HEK293 (cell line): Measurements from ENCODE around the gene PLCZ1.

ENCODE experiments used
- CTCF ChIA-PET: fragments of 350-600 bp; formaldehyde crosslinking; extraction: SDS; loops from one replicate; lab custom pipeline; 2021; ENCODE audit warnings: antibody characterized with exemption; lab: Yijun Ruan, JAX
- POLR2A ChIA-PET: fragments of 300-600 bp; formaldehyde crosslinking; extraction: SDS; loops from one replicate; lab custom pipeline; 2020; ENCODE audit warnings: antibody characterized with exemption, inconsistent platforms; lab: Yijun Ruan, JAX
- H3K27ac ChIP-seq: fragments of 200-500 bp; sonication (Bioruptor generic); 2 replicates; pipeline ENCODE4 v1.5.1; 2014; ENCODE audit warnings: low read depth, low read length, control low read depth, inconsistent platforms; ENCODE audit errors: extremely low read depth
- H3K36me3 ChIP-seq, 2 experiments: fragments of 200-500 bp in 1 of 2; sonication (Bioruptor generic) in 1 of 2; 1 replicate in 1 of 2; 2 replicates in 1 of 2; pipeline ENCODE4 v1.5.1; 2014 to 2017; ENCODE audit warnings: inconsistent platforms in 2 of 2, low read length in 2 of 2; ENCODE audit not compliant: control insufficient read depth in 2 of 2, insufficient read depth in 1 of 2
- H3K4me1 ChIP-seq: fragments of 200-500 bp; sonication (Bioruptor generic); 2 replicates; pipeline ENCODE4 v1.5.1; 2014; ENCODE audit warnings: mild to moderate bottlenecking, low read length, inconsistent platforms; ENCODE audit not compliant: control insufficient read depth, insufficient read depth
- H3K4me3 ChIP-seq: 2 replicates; pipeline ENCODE4 v1.5.1; 2011; ENCODE audit warnings: low read depth, mild to moderate bottlenecking, control low read depth, low read length, moderate library complexity
- H3K9me3 ChIP-seq: fragments of 200-500 bp; sonication (Bioruptor generic); 2 replicates; pipeline ENCODE4 v1.5.1; 2014; ENCODE audit warnings: low read depth, low read length, inconsistent platforms; ENCODE audit not compliant: control insufficient read depth, insufficient read depth
- GLI4 ChIP-seq: fragments of 450-650 bp; formaldehyde crosslinking; IDR thresholded peaks from 2 replicates; pipeline ENCODE4 v1.5.1; 2016; ENCODE audit warnings: missing biosample characterization, missing genetic modification characterization
- HOXD13 ChIP-seq: sonication (generic); formaldehyde crosslinking; IDR thresholded peaks from 2 replicates; pipeline ENCODE4 v1.8.0; 2022; ENCODE audit warnings: missing genetic modification reagents, borderline replicate concordance
- KLF9 ChIP-seq: fragments of 450-650 bp; formaldehyde crosslinking; IDR thresholded peaks from 2 replicates; pipeline ENCODE4 v1.5.1; 2016; ENCODE audit warnings: missing biosample characterization, missing genetic modification characterization, low read depth
- MYNN ChIP-seq: fragments of 450-650 bp; formaldehyde crosslinking; IDR thresholded peaks from 2 replicates; pipeline ENCODE4 v1.5.1; 2016; ENCODE audit warnings: missing biosample characterization, missing genetic modification characterization, borderline replicate concordance
- MZF1 ChIP-seq: fragments of 450-650 bp; formaldehyde crosslinking; IDR thresholded peaks from 2 replicates; pipeline ENCODE4 v1.5.1; 2017; ENCODE audit warnings: missing biosample characterization, missing genetic modification characterization, borderline replicate concordance
- OSR2 ChIP-seq: fragments of 450-650 bp; formaldehyde crosslinking; IDR thresholded peaks from 2 replicates; pipeline ENCODE4 v1.5.1; 2016; ENCODE audit warnings: missing biosample characterization, missing genetic modification characterization
- PRDM6 ChIP-seq: fragments of 450-650 bp; formaldehyde crosslinking; IDR thresholded peaks from 2 replicates; pipeline ENCODE4 v1.5.1; 2017; ENCODE audit warnings: missing biosample characterization, missing genetic modification characterization
- TSHZ1 ChIP-seq: fragments of 450-650 bp; formaldehyde crosslinking; IDR thresholded peaks from 2 replicates; pipeline ENCODE4 v1.5.1; 2016; ENCODE audit warnings: missing biosample characterization, missing genetic modification characterization, borderline replicate concordance
- ZBTB20 ChIP-seq: fragments of 450-650 bp; formaldehyde crosslinking; IDR thresholded peaks from 2 replicates; pipeline ENCODE4 v1.5.1; 2016; ENCODE audit warnings: missing biosample characterization, missing genetic modification characterization
- ZNF114 ChIP-seq: fragments of 450-650 bp; formaldehyde crosslinking; IDR thresholded peaks from 2 replicates; pipeline ENCODE4 v1.5.0; 2017; ENCODE audit warnings: missing biosample characterization, missing genetic modification characterization
- ZNF121 ChIP-seq: fragments of 450-650 bp; formaldehyde crosslinking; IDR thresholded peaks from 2 replicates; pipeline ENCODE4 v1.5.1; 2016; ENCODE audit warnings: missing biosample characterization, missing genetic modification characterization
- ZNF24 ChIP-seq: fragments of 450-650 bp; formaldehyde crosslinking; IDR thresholded peaks from 2 replicates; pipeline ENCODE4 v1.5.1; 2016; ENCODE audit warnings: missing biosample characterization, missing genetic modification characterization
- ZNF350 ChIP-seq: fragments of 450-650 bp; formaldehyde crosslinking; IDR thresholded peaks from 2 replicates; pipeline ENCODE4 v1.5.0; 2017; ENCODE audit warnings: missing biosample characterization, mild to moderate bottlenecking, missing genetic modification characterization
- ZNF37A ChIP-seq: fragments of 450-650 bp; IDR thresholded peaks from 2 replicates; pipeline ENCODE4 v1.5.1; 2018; ENCODE audit warnings: missing biosample characterization, missing genetic modification characterization
- ZNF514 ChIP-seq: fragments of 450-650 bp; formaldehyde crosslinking; IDR thresholded peaks from 2 replicates; pipeline ENCODE4 v1.5.1; 2016; ENCODE audit warnings: missing biosample characterization, missing genetic modification characterization
- ZNF600 ChIP-seq: fragments of 450-650 bp; formaldehyde crosslinking; IDR thresholded peaks from 2 replicates; pipeline ENCODE4 v1.5.1; 2016; ENCODE audit warnings: missing biosample characterization, missing genetic modification characterization
- ZNF670 ChIP-seq: fragments of 450-650 bp; formaldehyde crosslinking; IDR thresholded peaks from 2 replicates; pipeline ENCODE4 v1.5.1; 2016; ENCODE audit warnings: missing biosample characterization, missing genetic modification characterization, low read depth
- ZNF837 ChIP-seq: fragments of 450-650 bp; formaldehyde crosslinking; IDR thresholded peaks from 2 replicates; pipeline ENCODE4 v1.5.1; 2016; ENCODE audit warnings: missing biosample characterization, missing genetic modification characterization
- TF ChIP-seq, protein P1 (sequence below): fragments of 450-650 bp; formaldehyde crosslinking; IDR thresholded peaks from 2 replicates; pipeline ENCODE4 v1.5.0; 2017; ENCODE audit warnings: missing biosample characterization, missing genetic modification characterization, borderline replicate concordance

PLCZ1 gene

GRCh38 chr12:18634382-18634781, 103.4 kb downstream of the PLCZ1 start:
- Histone ChIP-seq H3K9me3 (no peaks in the 10 kb centered on the region), H3K27ac (no peak overlapping the region), H3K4me1 (no peaks in the 10 kb centered on the region), H3K4me3 (no peak overlapping the region), H3K36me3 (no peaks in the 10 kb centered on the region)
- CTCF ChIA-PET, result no interaction called here
- POLR2A ChIA-PET, result no interaction called here
- TF ChIP-seq ZNF121 (tag by site-specific recombination) (no peak), KLF9 (tag by site-specific recombination) (no peak), PRDM6 (tag by site-specific recombination) (no peak), ZNF24 (no peak), ZNF600 (tag by site-specific recombination) (no peak), HOXD13 (CRISPR knock-in tag) (no peak), MZF1 (tag by site-specific recombination) (no peak), GLI4 (no peak), ZNF837 (tag by site-specific recombination) (no peak), ZNF670 (tag by site-specific recombination) (no peak), ZNF514 (tag by site-specific recombination) (no peak), MYNN (tag by site-specific recombination) (no peak), ZNF350 (tag by site-specific recombination) (no peak), TSHZ1 (tag by site-specific recombination) (no peak), ZNF37A (tag by site-specific recombination) (no peak), OSR2 (no peak), ZBTB20 (tag by site-specific recombination) (no peak), ZNF114 (no peak)
- TF ChIP-seq, protein P1, sequence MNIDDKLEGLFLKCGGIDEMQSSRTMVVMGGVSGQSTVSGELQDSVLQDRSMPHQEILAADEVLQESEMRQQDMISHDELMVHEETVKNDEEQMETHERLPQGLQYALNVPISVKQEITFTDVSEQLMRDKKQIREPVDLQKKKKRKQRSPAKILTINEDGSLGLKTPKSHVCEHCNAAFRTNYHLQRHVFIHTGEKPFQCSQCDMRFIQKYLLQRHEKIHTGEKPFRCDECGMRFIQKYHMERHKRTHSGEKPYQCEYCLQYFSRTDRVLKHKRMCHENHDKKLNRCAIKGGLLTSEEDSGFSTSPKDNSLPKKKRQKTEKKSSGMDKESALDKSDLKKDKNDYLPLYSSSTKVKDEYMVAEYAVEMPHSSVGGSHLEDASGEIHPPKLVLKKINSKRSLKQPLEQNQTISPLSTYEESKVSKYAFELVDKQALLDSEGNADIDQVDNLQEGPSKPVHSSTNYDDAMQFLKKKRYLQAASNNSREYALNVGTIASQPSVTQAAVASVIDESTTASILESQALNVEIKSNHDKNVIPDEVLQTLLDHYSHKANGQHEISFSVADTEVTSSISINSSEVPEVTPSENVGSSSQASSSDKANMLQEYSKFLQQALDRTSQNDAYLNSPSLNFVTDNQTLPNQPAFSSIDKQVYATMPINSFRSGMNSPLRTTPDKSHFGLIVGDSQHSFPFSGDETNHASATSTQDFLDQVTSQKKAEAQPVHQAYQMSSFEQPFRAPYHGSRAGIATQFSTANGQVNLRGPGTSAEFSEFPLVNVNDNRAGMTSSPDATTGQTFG (tag by site-specific recombination), result no peak
